ENCODE measurements around the gene DPYSL5.
"Not testable (repeated sequence)": the region's sequence is repeated elsewhere in the genome, so short reads cannot be mapped to it uniquely, and the experiment has no call there.

DPYSL5 gene

DNA sequence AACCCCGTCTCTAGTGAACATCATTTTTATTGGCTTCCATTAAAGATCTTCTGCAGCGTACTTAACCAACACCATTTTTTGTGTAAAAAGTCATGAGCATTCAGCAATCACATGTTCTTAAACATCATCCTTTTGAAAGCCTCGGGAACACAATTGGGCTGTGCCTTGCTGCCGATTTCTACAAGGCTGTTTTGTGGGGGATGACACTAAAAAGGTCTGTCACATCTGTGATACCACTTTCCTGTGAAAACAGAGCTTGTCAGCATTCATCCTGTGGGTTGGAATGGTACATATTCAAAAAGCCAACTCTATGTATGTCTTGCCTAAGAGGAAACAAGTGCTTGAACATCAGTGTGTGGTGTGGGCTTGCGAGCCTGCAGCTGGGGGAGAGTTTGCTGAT is 73.4 kb downstream of the DPYSL5 start:
- Histone ChIP-seq H3K4me3 (ENCODE audit: low read depth in 1 of 2, low read length in 2 of 2) (no peak overlapping the region), H3K27ac (ENCODE audit: low read length) (no peak overlapping the region), H3K4me2 (ENCODE audit: insufficient read depth, low read length) (no peak overlapping the region), H4K20me1 (ENCODE audit: insufficient read depth, low read length) (no peaks in the 10 kb centered on the region), H3K4me1 (ENCODE audit: insufficient read depth, low read length) (no peaks in the 10 kb centered on the region), H3K9me3 (ENCODE audit: insufficient read depth, low read length, severe bottlenecking) (no peaks in the 10 kb centered on the region), H3K9ac (ENCODE audit: low read depth, low read length) (no peak overlapping the region), H2AFZ (ENCODE audit: low read depth, low read length) (no peak overlapping the region), H3K27me3 (ENCODE audit: insufficient read depth, low read length, poor library complexity) (peaks cover 33% of the 10 kb centered on the region), H3K36me3 (ENCODE audit: insufficient read depth, low read length) (no peaks in the 10 kb centered on the region), H3K79me2 (ENCODE audit: insufficient read depth, low read length) (no peaks in the 10 kb centered on the region)
- DNase-seq (no peak), ATAC-seq (ENCODE audit: insufficient read depth, low read depth) (no peak)
- no peak for TF ChIP-seq EZH2 (IDR thresholded peaks at IDR 0.05; ENCODE audit: borderline replicate concordance, low read depth, low read length, severe bottlenecking)
- TF ChIP-seq, protein P1, sequence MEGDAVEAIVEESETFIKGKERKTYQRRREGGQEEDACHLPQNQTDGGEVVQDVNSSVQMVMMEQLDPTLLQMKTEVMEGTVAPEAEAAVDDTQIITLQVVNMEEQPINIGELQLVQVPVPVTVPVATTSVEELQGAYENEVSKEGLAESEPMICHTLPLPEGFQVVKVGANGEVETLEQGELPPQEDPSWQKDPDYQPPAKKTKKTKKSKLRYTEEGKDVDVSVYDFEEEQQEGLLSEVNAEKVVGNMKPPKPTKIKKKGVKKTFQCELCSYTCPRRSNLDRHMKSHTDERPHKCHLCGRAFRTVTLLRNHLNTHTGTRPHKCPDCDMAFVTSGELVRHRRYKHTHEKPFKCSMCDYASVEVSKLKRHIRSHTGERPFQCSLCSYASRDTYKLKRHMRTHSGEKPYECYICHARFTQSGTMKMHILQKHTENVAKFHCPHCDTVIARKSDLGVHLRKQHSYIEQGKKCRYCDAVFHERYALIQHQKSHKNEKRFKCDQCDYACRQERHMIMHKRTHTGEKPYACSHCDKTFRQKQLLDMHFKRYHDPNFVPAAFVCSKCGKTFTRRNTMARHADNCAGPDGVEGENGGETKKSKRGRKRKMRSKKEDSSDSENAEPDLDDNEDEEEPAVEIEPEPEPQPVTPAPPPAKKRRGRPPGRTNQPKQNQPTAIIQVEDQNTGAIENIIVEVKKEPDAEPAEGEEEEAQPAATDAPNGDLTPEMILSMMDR (IDR thresholded peaks at IDR 0.05; ENCODE audit: borderline replicate concordance, extremely low read depth, low read length, poor library complexity, severe bottlenecking) = no peak

DNA sequence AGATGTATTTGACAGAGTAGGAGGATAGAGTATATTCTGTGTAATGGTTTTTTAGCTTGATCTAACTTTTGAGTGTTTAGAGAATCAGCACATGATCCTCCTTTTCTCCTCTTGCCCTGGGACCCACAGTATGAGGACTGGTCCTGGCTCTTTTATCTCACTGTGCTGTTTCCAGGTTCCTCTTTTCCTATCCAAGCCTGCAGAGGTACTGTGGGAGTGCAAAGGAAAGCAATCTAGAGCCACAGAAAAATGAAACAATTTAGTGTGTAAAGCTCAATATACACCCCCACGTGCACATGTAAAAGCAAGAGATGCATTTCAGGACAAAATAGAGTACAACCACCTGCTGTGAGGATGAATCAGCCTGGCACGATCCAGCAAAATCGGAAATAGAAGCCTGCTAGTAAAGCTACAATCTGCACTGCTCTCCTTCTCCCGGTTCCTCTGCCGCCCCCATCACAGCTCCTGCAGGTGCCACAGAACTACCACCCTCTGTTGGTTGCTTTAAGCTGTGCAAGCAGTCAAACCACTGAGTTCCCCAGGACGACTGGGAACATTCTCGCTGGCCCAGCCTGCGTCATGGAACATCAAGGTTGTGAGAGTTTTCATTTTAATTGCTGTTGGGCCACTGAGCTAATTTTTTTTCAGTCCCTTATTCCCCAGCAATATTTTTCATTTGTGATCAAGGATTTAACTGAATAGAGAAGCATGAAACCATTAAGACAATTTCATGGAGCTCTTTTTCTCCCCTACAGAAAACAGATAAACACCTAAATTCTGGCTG is 74.7 kb downstream of the DPYSL5 start:
- peaks cover 41% of the 10 kb centered on the region for H3K27me3 ChIP-seq (ENCODE audit: insufficient read depth, low read length, poor library complexity)
- no peak for TF ChIP-seq EZH2 (IDR thresholded peaks at IDR 0.05; ENCODE audit: borderline replicate concordance, low read depth, low read length, severe bottlenecking)
- TF ChIP-seq, protein P1 (IDR thresholded peaks at IDR 0.05; ENCODE audit: borderline replicate concordance, extremely low read depth, low read length, poor library complexity, severe bottlenecking) = peak; percentile 68
- H3K79me2 ChIP-seq (ENCODE audit: insufficient read depth, low read length) = no peaks in the 10 kb centered on the region
- no peak overlapping the region for H3K27ac ChIP-seq (ENCODE audit: low read length)
- no peak overlapping the region for H2AFZ ChIP-seq (ENCODE audit: low read depth, low read length)
- no peak overlapping the region for H3K4me2 ChIP-seq (ENCODE audit: insufficient read depth, low read length)
- ATAC-seq (ENCODE audit: insufficient read depth, low read depth) (peak; percentile 97), DNase-seq (peak; percentile 52)
- H4K20me1 ChIP-seq (ENCODE audit: insufficient read depth, low read length) = no peaks in the 10 kb centered on the region; the same call in 1 of the 2 replicates
- no peaks in the 10 kb centered on the region for H3K9me3 ChIP-seq (ENCODE audit: insufficient read depth, low read length, severe bottlenecking)
- H3K9ac ChIP-seq (ENCODE audit: low read depth, low read length) = no peak overlapping the region
- no peak overlapping the region for H3K4me3 ChIP-seq (ENCODE audit: low read depth in 1 of 2, low read length in 2 of 2)
- no peaks in the 10 kb centered on the region for H3K36me3 ChIP-seq (ENCODE audit: insufficient read depth, low read length)
- H3K4me1 ChIP-seq (ENCODE audit: insufficient read depth, low read length) = no peaks in the 10 kb centered on the region

GRCh38 chr2:26923189-26923466 is 75.2 kb downstream of the DPYSL5 start:
- peaks cover 41% of the 10 kb centered on the region for H3K27me3 ChIP-seq (ENCODE audit: insufficient read depth, low read length, poor library complexity)
- DNase-seq; H3K4me1 ChIP-seq (ENCODE audit: insufficient read depth, low read length); H3K36me3 ChIP-seq (ENCODE audit: insufficient read depth, low read length); H3K79me2 ChIP-seq (ENCODE audit: insufficient read depth, low read length); H4K20me1 ChIP-seq (ENCODE audit: insufficient read depth, low read length); H3K9ac ChIP-seq (ENCODE audit: low read depth, low read length); H3K4me3 ChIP-seq (ENCODE audit: low read depth in 1 of 2, low read length in 2 of 2); H2AFZ ChIP-seq (ENCODE audit: low read depth, low read length); H3K4me2 ChIP-seq (ENCODE audit: insufficient read depth, low read length); H3K9me3 ChIP-seq (ENCODE audit: insufficient read depth, low read length, severe bottlenecking); ATAC-seq (ENCODE audit: insufficient read depth, low read depth); H3K27ac ChIP-seq (ENCODE audit: low read length): not testable (repeated sequence)

DNA sequence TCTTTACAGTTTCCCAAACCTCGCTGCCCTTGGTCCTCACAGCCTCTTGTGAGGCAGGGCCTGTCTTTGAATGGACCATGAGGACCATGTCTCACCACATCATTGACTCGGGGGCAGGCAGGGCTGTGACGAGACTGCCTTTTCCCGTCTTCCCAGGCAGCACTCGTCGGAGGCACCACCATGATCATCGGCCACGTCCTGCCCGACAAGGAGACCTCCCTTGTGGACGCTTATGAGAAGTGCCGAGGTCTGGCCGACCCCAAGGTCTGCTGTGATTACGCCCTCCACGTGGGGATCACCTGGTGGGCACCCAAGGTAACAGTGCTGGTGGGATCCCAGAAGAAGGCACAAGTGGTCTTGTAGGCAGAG is 76.8 kb downstream of the DPYSL5 start:
- H3K27me3 ChIP-seq (ENCODE audit: insufficient read depth, low read length, poor library complexity) = peaks cover 41% of the 10 kb centered on the region
- H3K4me1 ChIP-seq (ENCODE audit: insufficient read depth, low read length) = no peaks in the 10 kb centered on the region
- no peak for TF ChIP-seq EZH2 (IDR thresholded peaks at IDR 0.05; ENCODE audit: borderline replicate concordance, low read depth, low read length, severe bottlenecking)
- TF ChIP-seq, protein P1 (IDR thresholded peaks at IDR 0.05; ENCODE audit: borderline replicate concordance, extremely low read depth, low read length, poor library complexity, severe bottlenecking) = no peak
- no peak overlapping the region for H3K27ac ChIP-seq (ENCODE audit: low read length)
- no peak overlapping the region for H3K9ac ChIP-seq (ENCODE audit: low read depth, low read length)
- no peaks in the 10 kb centered on the region for H3K36me3 ChIP-seq (ENCODE audit: insufficient read depth, low read length)
- no peaks in the 10 kb centered on the region for H3K9me3 ChIP-seq (ENCODE audit: insufficient read depth, low read length, severe bottlenecking)
- H2AFZ ChIP-seq (ENCODE audit: low read depth, low read length) = no peak overlapping the region
- H3K4me3 ChIP-seq (ENCODE audit: low read depth in 1 of 2, low read length in 2 of 2) = no peak overlapping the region
- H3K79me2 ChIP-seq (ENCODE audit: insufficient read depth, low read length) = no peaks in the 10 kb centered on the region
- no peak overlapping the region for H3K4me2 ChIP-seq (ENCODE audit: insufficient read depth, low read length)
- ATAC-seq (ENCODE audit: insufficient read depth, low read depth) = no peak
- DNase-seq = no peak
- no peaks in the 10 kb centered on the region; the same call in 1 of the 2 replicates for H4K20me1 ChIP-seq (ENCODE audit: insufficient read depth, low read length)

All from DND-41 (cell line).